GM12892 (cell line): Measurements from ENCODE around the gene MNS1.

Experiments
- POLR2A ChIP-seq: IDR thresholded peaks from 2 replicates; pipeline ENCODE4 v1.6.1; 2011; ENCODE audit warnings: low read depth, low read length, control low read depth
- POLR2AphosphoS5 ChIP-seq: IDR thresholded peaks from 2 replicates; pipeline ENCODE4 v1.6.1; 2011; ENCODE audit warnings: low read depth, low read length, control low read depth

- TF ChIP-seq POLR2AphosphoS5 (no peak), POLR2A (no peak)
Observed at GRCh38 chr15:56484287-56484686, 19.4 kb upstream of the MNS1 start.
